ENCODE results near the gene BSPRY. TPM values are rescaled to one million over a fixed set of nuclear protein-coding genes. Genes with fewer than 3 reads are reported as not detected.

The BSPRY gene
- total and polyA plus RNA-seq, 2 experiments from 2014 or later = 4.8 to 6.6 TPM

- Mint-ChIP-seq H3K9me3 (no peaks in the 10 kb centered on the region), H3K4me1 (peaks cover 5% of the 10 kb centered on the region; the same call in 1 of the 3 replicates), H3K36me3 (ENCODE audit: low read depth) (no peaks in the 10 kb centered on the region), H3K27me3 (ENCODE audit: insufficient read depth, low read depth, poor library complexity) (peaks cover 20% of the 10 kb centered on the region), H3K27ac (no peak within 1 kb of the TSS), H3K4me3 (peak within 1 kb of the TSS; percentile 85)
- Histone ChIP-seq H3K27ac (ENCODE audit: low read depth) (no peak within 1 kb of the TSS), H3K4me2 (peak within 1 kb of the TSS; percentile 88), H3K79me2 (replicated peaks; ENCODE audit: insufficient read depth) (no peaks in the 10 kb centered on the region), H4K20me1 (replicated peaks; ENCODE audit: insufficient read depth) (no peaks in the 10 kb centered on the region), H3K4me3 (peak within 1 kb of the TSS; percentile 86), H3K27me3 (ENCODE audit: insufficient read depth) (peaks cover 19% of the 10 kb centered on the region), H3F3A (replicated peaks; ENCODE audit: low read depth) (no peaks in the 10 kb centered on the region), H3K4me1 (ENCODE audit: insufficient read depth) (no peaks in the 10 kb centered on the region), H2AFZ (peak within 1 kb of the TSS; percentile 100), H3K36me3 (ENCODE audit: insufficient read depth) (no peaks in the 10 kb centered on the region), H3K9me2 (ENCODE audit: insufficient read depth) (no peaks in the 10 kb centered on the region)
- DNase-seq (ENCODE audit: low spot score) = peak; percentile 89
- peak; percentile 98 for ATAC-seq
- TF ChIP-seq EZH2 (IDR thresholded peaks at IDR 0.05; ENCODE audit: low read depth, unreplicated experiment) (peak; percentile 39), CREB1 (CRISPR knock-in tag; IDR thresholded peaks at IDR 0.05; ENCODE audit: low read depth) (peak; percentile 73), ETS1 (IDR thresholded peaks at IDR 0.05) (peak; percentile 59), POLR2AphosphoS5 (IDR thresholded peaks at IDR 0.05; ENCODE audit: low read depth) (peak; percentile 75), NANOG (IDR thresholded peaks at IDR 0.05; ENCODE audit: borderline replicate concordance) (no peak; the same call in 1 of the 2 replicates)
Measured at GRCh38 chr9:113340011-113340699, 9.2 kb upstream of the BSPRY start, which contains the start of gene WDR31. TSS of gene WDR31 (minus strand) at chr9:113340275. CDS start at chr9:113332022, 8,253 bp downstream.

GRCh38 chr9:113341712-113342410 is 7.5 kb upstream of the BSPRY start:
- H3K27ac Mint-ChIP-seq = no peak overlapping the region

GRCh38 chr9:113343732-113344231 is 5.6 kb upstream of the BSPRY start:
- Histone ChIP-seq H3K9me2 (ENCODE audit: insufficient read depth) (no peaks in the 10 kb centered on the region), H3K79me2 (replicated peaks; ENCODE audit: insufficient read depth) (no peaks in the 10 kb centered on the region), H3K27me3 (ENCODE audit: insufficient read depth) (peaks cover 31% of the 10 kb centered on the region), H2AFZ (no peak overlapping the region), H3K27ac (ENCODE audit: low read depth) (no peak overlapping the region), H3K36me3 (ENCODE audit: insufficient read depth) (no peaks in the 10 kb centered on the region), H3K4me3 (no peak overlapping the region), H3F3A (replicated peaks; ENCODE audit: low read depth) (no peaks in the 10 kb centered on the region), H3K4me1 (ENCODE audit: insufficient read depth) (no peaks in the 10 kb centered on the region; the same call in 1 of the 2 replicates), H4K20me1 (replicated peaks; ENCODE audit: insufficient read depth) (no peaks in the 10 kb centered on the region), H3K4me2 (no peak overlapping the region)
- DNase-seq (ENCODE audit: low spot score) (no peak), ATAC-seq (no peak)
- Mint-ChIP-seq H3K36me3 (ENCODE audit: low read depth) (no peaks in the 10 kb centered on the region), H3K27ac (no peak overlapping the region), H3K4me3 (no peak overlapping the region), H3K9me3 (no peaks in the 10 kb centered on the region), H3K4me1 (peaks cover 5% of the 10 kb centered on the region; the same call in 1 of the 3 replicates), H3K27me3 (ENCODE audit: insufficient read depth, low read depth, poor library complexity) (peaks cover 24% of the 10 kb centered on the region)
- TF ChIP-seq EZH2 (IDR thresholded peaks at IDR 0.05; ENCODE audit: low read depth, unreplicated experiment) (no peak), NANOG (IDR thresholded peaks at IDR 0.05; ENCODE audit: borderline replicate concordance) (no peak), CREB1 (CRISPR knock-in tag; IDR thresholded peaks at IDR 0.05; ENCODE audit: low read depth) (no peak), EZH2phosphoT487 (IDR thresholded peaks at IDR 0.05; ENCODE audit: unreplicated experiment) (no peak), ZNF331 (CRISPR knock-in tag; IDR thresholded peaks at IDR 0.05; ENCODE audit: low read depth) (no peak)

More at GRCh38 chr9:113341712-113342410, 7.5 kb upstream of the BSPRY start:
- Histone ChIP-seq H3K27me3 (ENCODE audit: insufficient read depth) (peaks cover 19% of the 10 kb centered on the region), H3K79me2 (replicated peaks; ENCODE audit: insufficient read depth) (no peaks in the 10 kb centered on the region), H4K20me1 (replicated peaks; ENCODE audit: insufficient read depth) (no peaks in the 10 kb centered on the region), H3K9me2 (ENCODE audit: insufficient read depth) (no peaks in the 10 kb centered on the region), H2AFZ (no peak overlapping the region), H3K27ac (ENCODE audit: low read depth) (no peak overlapping the region), H3K36me3 (ENCODE audit: insufficient read depth) (no peaks in the 10 kb centered on the region), H3K4me2 (no peak overlapping the region), H3F3A (replicated peaks; ENCODE audit: low read depth) (no peaks in the 10 kb centered on the region), H3K4me3 (no peak overlapping the region), H3K4me1 (ENCODE audit: insufficient read depth) (no peaks in the 10 kb centered on the region)
- no peaks in the 10 kb centered on the region for H3K9me3 Mint-ChIP-seq
- peaks cover 5% of the 10 kb centered on the region; the same call in 1 of the 3 replicates for H3K4me1 Mint-ChIP-seq
- TF ChIP-seq STAT1 (IDR thresholded peaks at IDR 0.05; ENCODE audit: unreplicated experiment) = no peak
- H3K27me3 Mint-ChIP-seq (ENCODE audit: insufficient read depth, low read depth, poor library complexity) = peaks cover 24% of the 10 kb centered on the region
- H3K36me3 Mint-ChIP-seq (ENCODE audit: low read depth) = no peaks in the 10 kb centered on the region
- peak; percentile 44 for DNase-seq (ENCODE audit: low spot score)
- no peak for ATAC-seq
- no peak overlapping the region for H3K4me3 Mint-ChIP-seq
